ENCODE results near the gene CD48. TPM values are rescaled to one million over a fixed set of nuclear protein-coding genes. Genes with fewer than 3 reads are reported as not detected.

Gene CD48
- total and polyA plus RNA-seq, 2 experiments from 2014 or later: not detected

DNA sequence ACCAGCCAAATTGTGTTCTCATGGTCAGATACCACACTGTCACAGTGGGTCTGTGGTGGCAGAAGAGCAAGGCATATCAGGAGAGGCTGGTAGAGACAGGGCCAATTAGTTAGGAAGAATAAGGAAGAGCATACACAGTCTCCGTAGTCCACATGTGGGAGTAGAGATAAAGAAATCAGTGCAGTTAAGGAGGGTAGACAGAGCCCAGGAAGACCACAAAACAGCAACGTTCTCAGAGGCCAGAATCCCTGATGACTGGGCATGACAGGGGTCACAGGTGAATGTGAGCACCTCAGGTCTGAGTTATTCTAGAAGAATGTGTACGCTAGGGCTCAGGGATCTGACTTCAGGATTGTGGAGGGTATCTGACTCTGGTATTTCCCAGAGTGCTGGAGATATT lies 31.7 kb downstream of the CD48 start:
- in situ Hi-C loops (cut with MboI): no loop called here
- H3F3A ChIP-seq (ENCODE audit: insufficient read depth): no peaks in the 10 kb centered on the region

DNA sequence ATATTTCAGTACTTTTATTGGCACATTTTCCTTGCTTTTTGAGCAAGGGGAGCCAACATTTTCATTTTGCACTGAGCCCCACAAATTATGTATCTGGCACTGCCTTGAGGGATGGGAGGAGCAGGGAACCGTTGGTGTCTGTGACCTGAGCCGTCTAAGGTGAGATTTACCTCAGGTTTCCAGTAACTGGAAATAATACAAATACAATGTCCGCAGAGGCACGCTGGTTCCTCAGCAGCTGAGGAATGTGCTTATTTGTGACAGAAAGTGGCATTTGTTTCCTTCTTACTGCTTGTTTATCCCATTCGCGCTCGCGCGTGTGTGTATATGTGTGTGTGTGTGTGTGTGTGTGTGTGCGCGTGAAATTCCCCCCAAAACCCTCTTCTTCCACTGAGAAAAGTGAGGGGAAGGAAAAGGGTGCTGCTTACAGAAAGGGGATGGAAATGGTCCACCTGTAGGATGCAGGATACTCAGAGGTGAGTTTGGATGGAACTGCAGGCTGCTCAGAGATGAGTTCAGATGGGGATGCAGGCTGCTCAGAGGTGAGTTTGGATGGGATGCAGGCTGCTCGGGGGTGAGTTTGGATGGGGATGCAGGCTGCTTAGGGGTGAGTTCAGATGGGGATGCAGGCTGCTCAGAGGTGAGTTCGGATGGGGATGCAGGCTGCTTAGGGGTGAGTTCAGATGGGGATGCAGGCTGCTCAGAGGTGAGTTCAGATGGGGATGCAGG lies 34.6 kb downstream of the CD48 start:
- TF ChIP-seq EZH2 (IDR thresholded peaks at IDR 0.05; ENCODE audit: insufficient read depth, poor library complexity, severe bottlenecking): no peak
- TF ChIP-seq EZH2phosphoT487 (IDR thresholded peaks at IDR 0.05; ENCODE audit: insufficient read depth, low read depth): no peak
- in situ Hi-C loops (cut with MboI): no loop called here

More for the DNA sequence above, 31.7 kb downstream of the CD48 start:
- 41 to 49% methylated on average over 3 of the region's 3 CpGs for WGBS, 2 experiments (ENCODE audit: low coverage in 1 of 2, low lambda C conversion rate in 2 of 2, missing lambda C conversion rate in 2 of 2)
- no peak overlapping the region for H3K4me2 ChIP-seq (ENCODE audit: unreplicated experiment)
- H3K9ac ChIP-seq: no peak overlapping the region
- H3K27ac ChIP-seq: no peak overlapping the region
- no peaks in the 10 kb centered on the region for H4K20me1 ChIP-seq (ENCODE audit: insufficient read depth)
- no peaks in the 10 kb centered on the region for H3K9me3 ChIP-seq (ENCODE audit: low read depth)
- H3K36me3 ChIP-seq (ENCODE audit: low read depth): no peaks in the 10 kb centered on the region
- peaks cover 6% of the 10 kb centered on the region for H3K27me3 ChIP-seq (replicated peaks; ENCODE audit: insufficient read depth)
- no peak overlapping the region for H3K4me3 ChIP-seq
- no peaks in the 10 kb centered on the region for H3K4me1 ChIP-seq (ENCODE audit: insufficient read depth)
- DNase-seq: no peak
- H2AFZ ChIP-seq: no peak overlapping the region
- TF ChIP-seq EZH2phosphoT487 (IDR thresholded peaks at IDR 0.05; ENCODE audit: insufficient read depth, low read depth) (no peak), EZH2 (IDR thresholded peaks at IDR 0.05; ENCODE audit: insufficient read depth, poor library complexity, severe bottlenecking) (no peak)
- H3K9me2 ChIP-seq (ENCODE audit: insufficient read depth): no peaks in the 10 kb centered on the region
- H3K79me2 ChIP-seq (ENCODE audit: insufficient read depth): no peaks in the 10 kb centered on the region

DNA sequence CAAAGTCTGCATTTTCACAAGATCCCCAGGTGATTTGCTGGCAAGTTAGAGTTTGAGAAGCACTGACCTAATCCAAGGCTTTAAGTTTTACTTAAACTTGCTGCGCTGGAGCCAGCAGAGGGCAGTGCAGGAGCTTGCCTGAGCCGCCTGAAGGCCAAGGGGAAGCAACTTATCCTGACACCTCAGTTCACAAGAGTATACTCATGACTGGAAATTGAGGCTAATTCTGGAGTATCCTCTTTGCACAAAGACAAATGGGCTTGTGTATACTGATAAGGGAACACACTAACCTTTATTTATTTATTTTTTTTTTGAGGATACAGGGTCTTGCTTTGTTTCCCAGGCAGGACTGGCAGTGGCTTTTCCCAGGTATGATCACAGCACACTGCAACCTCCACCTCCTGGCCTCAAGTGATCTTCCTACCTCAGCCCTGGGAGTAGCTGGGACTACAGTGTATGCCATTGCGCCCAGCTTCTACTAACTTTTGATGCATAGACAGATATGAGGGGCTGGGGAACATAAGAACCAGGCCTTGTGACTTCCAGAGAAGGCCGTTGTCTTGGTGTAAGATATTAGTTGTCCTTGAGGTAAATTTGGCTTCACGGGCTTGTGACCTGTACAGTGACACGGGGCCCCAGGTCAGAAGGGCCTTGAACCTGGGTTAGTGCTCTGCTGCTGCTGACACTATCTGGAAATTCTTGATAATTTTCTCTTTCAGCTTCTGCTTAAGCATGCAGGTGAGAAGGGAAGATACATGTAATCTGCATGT lies 35.8 kb downstream of the CD48 start:
- no peaks in the 10 kb centered on the region for H3K4me1 ChIP-seq (ENCODE audit: insufficient read depth)
- 10 to 14% methylated on average over 6 of the region's 6 CpGs for WGBS, 2 experiments (ENCODE audit: low coverage in 1 of 2, low lambda C conversion rate in 2 of 2, missing lambda C conversion rate in 2 of 2)
- TF ChIP-seq EZH2 (IDR thresholded peaks at IDR 0.05; ENCODE audit: insufficient read depth, poor library complexity, severe bottlenecking): no peak
- TF ChIP-seq EZH2phosphoT487 (IDR thresholded peaks at IDR 0.05; ENCODE audit: insufficient read depth, low read depth): no peak
- no peak overlapping the region for H2AFZ ChIP-seq
- no peak overlapping the region for H3K4me2 ChIP-seq (ENCODE audit: unreplicated experiment)
- in situ Hi-C loops (cut with MboI): no loop called here
- no peaks in the 10 kb centered on the region for H3K9me3 ChIP-seq (ENCODE audit: low read depth)
- no peaks in the 10 kb centered on the region for H3K36me3 ChIP-seq (ENCODE audit: low read depth)
- H3K9me2 ChIP-seq (ENCODE audit: insufficient read depth): no peaks in the 10 kb centered on the region
- H4K20me1 ChIP-seq (ENCODE audit: insufficient read depth): no peaks in the 10 kb centered on the region
- H3K9ac ChIP-seq: no peak overlapping the region
- peak; percentile 79 for DNase-seq
- H3K79me2 ChIP-seq (ENCODE audit: insufficient read depth): no peaks in the 10 kb centered on the region
- H3K4me3 ChIP-seq: no peak overlapping the region
- peaks cover 4% of the 10 kb centered on the region for H3K27me3 ChIP-seq (replicated peaks; ENCODE audit: insufficient read depth)
- no peaks in the 10 kb centered on the region for H3F3A ChIP-seq (ENCODE audit: insufficient read depth)
- H3K27ac ChIP-seq: no peak overlapping the region

More for the DNA sequence above, 34.6 kb downstream of the CD48 start:
- Histone ChIP-seq H3K4me3 (no peak overlapping the region), H3K27me3 (replicated peaks; ENCODE audit: insufficient read depth) (no peaks in the 10 kb centered on the region; the same call in none of the 2 replicates), H3K79me2 (ENCODE audit: insufficient read depth) (no peaks in the 10 kb centered on the region), H3K9me3 (ENCODE audit: low read depth) (no peaks in the 10 kb centered on the region), H3K4me2 (ENCODE audit: unreplicated experiment) (no peak overlapping the region), H3K27ac (no peak overlapping the region), H3K4me1 (ENCODE audit: insufficient read depth) (no peaks in the 10 kb centered on the region), H3F3A (ENCODE audit: insufficient read depth) (no peaks in the 10 kb centered on the region), H2AFZ (no peak overlapping the region), H3K9me2 (ENCODE audit: insufficient read depth) (no peaks in the 10 kb centered on the region), H3K9ac (no peak overlapping the region), H4K20me1 (ENCODE audit: insufficient read depth) (no peaks in the 10 kb centered on the region), H3K36me3 (ENCODE audit: low read depth) (no peaks in the 10 kb centered on the region)
- DNase-seq: no peak
- WGBS, 2 experiments (ENCODE audit: low coverage in 1 of 2, low lambda C conversion rate in 2 of 2, missing lambda C conversion rate in 2 of 2): 44 to 45% methylated on average over 12 to 13 of the region's 13 CpGs

DNA sequence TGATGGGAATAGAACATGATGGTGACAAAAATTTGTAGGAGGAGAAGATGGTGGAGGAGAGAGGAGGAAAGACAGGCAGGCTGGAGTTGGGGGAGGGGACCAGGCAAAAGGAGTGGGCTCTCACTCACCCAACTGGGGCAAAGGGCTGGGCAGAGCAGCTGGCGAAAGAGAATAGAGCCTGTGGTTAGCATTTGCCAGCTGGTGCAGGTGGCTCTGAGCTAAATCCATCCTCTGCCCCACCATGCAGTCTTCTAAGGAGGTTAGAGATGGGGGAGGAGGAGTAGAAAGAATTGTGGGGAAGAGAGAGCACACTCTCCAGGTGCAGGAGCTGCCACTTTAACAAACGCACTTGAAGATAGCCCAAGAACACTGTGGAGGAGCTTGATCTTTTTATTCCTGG lies 37.2 kb downstream of the CD48 start:
- H3K79me2 ChIP-seq (ENCODE audit: insufficient read depth): no peaks in the 10 kb centered on the region
- no peaks in the 10 kb centered on the region for H4K20me1 ChIP-seq (ENCODE audit: insufficient read depth)
- H3K27ac ChIP-seq: no peak overlapping the region
- 2 to 4% methylated on average over 2 of the region's 2 CpGs for WGBS, 2 experiments (ENCODE audit: low coverage in 1 of 2, low lambda C conversion rate in 2 of 2, missing lambda C conversion rate in 2 of 2)
- no peak overlapping the region for H2AFZ ChIP-seq
- H3K4me3 ChIP-seq: no peak overlapping the region
- TF ChIP-seq EZH2phosphoT487 (IDR thresholded peaks at IDR 0.05; ENCODE audit: insufficient read depth, low read depth): no peak
- TF ChIP-seq EZH2 (IDR thresholded peaks at IDR 0.05; ENCODE audit: insufficient read depth, poor library complexity, severe bottlenecking): no peak
- no peaks in the 10 kb centered on the region for H3K9me2 ChIP-seq (ENCODE audit: insufficient read depth)
- H3K36me3 ChIP-seq (ENCODE audit: low read depth): no peaks in the 10 kb centered on the region
- in situ Hi-C loops (cut with MboI): no loop called here
- H3K27me3 ChIP-seq (replicated peaks; ENCODE audit: insufficient read depth): peaks cover 4% of the 10 kb centered on the region; the same call in 1 of the 2 replicates
- no peaks in the 10 kb centered on the region for H3K9me3 ChIP-seq (ENCODE audit: low read depth)
- H3K9ac ChIP-seq: no peak overlapping the region
- no peaks in the 10 kb centered on the region for H3K4me1 ChIP-seq (ENCODE audit: insufficient read depth)
- H3K4me2 ChIP-seq (ENCODE audit: unreplicated experiment): no peak overlapping the region
- no peaks in the 10 kb centered on the region for H3F3A ChIP-seq (ENCODE audit: insufficient read depth)
- DNase-seq: no peak
